ENCODE data around the gene KLF13.

- TF ChIP-seq CTCF (IDR thresholded peaks at IDR 0.05) (no peak), POLR2AphosphoS5 (IDR thresholded peaks at IDR 0.05; ENCODE audit: insufficient read depth in 1 of 2, low read depth in 1 of 2) (no peak), POLR2A (IDR thresholded peaks at IDR 0.05) (no peak)
These were observed 48.0 kb upstream of the KLF13 start for GRCh38 chr15:31278544-31279220.

Data from vagina (tissue), 2 donors.